ENCODE results near the gene VCP.

Gene VCP

GRCh38 chr9:35115680-35116538, 43.5 kb upstream of the VCP start, which contains the start of gene ATOSB (continued):
- TF ChIP-seq ZXDB (tag by site-specific recombination; IDR thresholded peaks at IDR 0.05) (peak; percentile 22; the same call in 1 of the 2 replicates), ZNF548 (tag by site-specific recombination; IDR thresholded peaks at IDR 0.05) (no peak), ZBTB48 (tag by site-specific recombination; IDR thresholded peaks at IDR 0.05) (peak; percentile 69), EGR2 (tag by site-specific recombination; IDR thresholded peaks at IDR 0.05; ENCODE audit: low read depth) (peak; percentile 76), KLF16 (tag by site-specific recombination; IDR thresholded peaks at IDR 0.05) (0 out of 2 replicates have a peak, but pooled peaks have one; percentile 45), ZBTB7A (tag by site-specific recombination; IDR thresholded peaks at IDR 0.05; ENCODE audit: low read depth) (0 out of 2 replicates have a peak, but pooled peaks have one; percentile 12), ZNF645 (tag by site-specific recombination; IDR thresholded peaks at IDR 0.05) (no peak), ZIC2 (tag by site-specific recombination; IDR thresholded peaks at IDR 0.05) (no peak), GLIS2 (tag by site-specific recombination; IDR thresholded peaks at IDR 0.05) (peak; percentile 89), OVOL3 (tag by site-specific recombination; IDR thresholded peaks at IDR 0.05) (no peak), SP2 (tag by site-specific recombination; IDR thresholded peaks at IDR 0.05) (peak; percentile 91), BCL11A (tag by site-specific recombination; IDR thresholded peaks at IDR 0.05; ENCODE audit: low read depth) (no peak), ZNF24 (tag by site-specific recombination; IDR thresholded peaks at IDR 0.05) (no peak), ZNF114 (tag by site-specific recombination; IDR thresholded peaks at IDR 0.05) (no peak), ZEB2 (tag by site-specific recombination; IDR thresholded peaks at IDR 0.05) (peak; percentile 50; the same call in 1 of the 2 replicates), ZBTB17 (tag by site-specific recombination; IDR thresholded peaks at IDR 0.05) (peak; percentile 81), ZNF654 (tag by site-specific recombination; IDR thresholded peaks at IDR 0.05; ENCODE audit: low read depth) (no peak), ZNF571 (tag by site-specific recombination; IDR thresholded peaks at IDR 0.05) (no peak), IKZF3 (tag by site-specific recombination; IDR thresholded peaks at IDR 0.05) (peak; percentile 83), ZBTB6 (tag by site-specific recombination; IDR thresholded peaks at IDR 0.05) (peak; percentile 88), ZNF223 (tag by site-specific recombination; IDR thresholded peaks at IDR 0.05) (no peak), ZNF16 (tag by site-specific recombination; IDR thresholded peaks at IDR 0.05; ENCODE audit: low read depth) (no peak), ZNF133 (tag by site-specific recombination; IDR thresholded peaks at IDR 0.05) (no peak), ZNF677 (tag by site-specific recombination; IDR thresholded peaks at IDR 0.05) (no peak), KLF9 (tag by site-specific recombination; IDR thresholded peaks at IDR 0.05; ENCODE audit: low read depth) (peak; percentile 91)
- TF ChIP-seq, protein P1, sequence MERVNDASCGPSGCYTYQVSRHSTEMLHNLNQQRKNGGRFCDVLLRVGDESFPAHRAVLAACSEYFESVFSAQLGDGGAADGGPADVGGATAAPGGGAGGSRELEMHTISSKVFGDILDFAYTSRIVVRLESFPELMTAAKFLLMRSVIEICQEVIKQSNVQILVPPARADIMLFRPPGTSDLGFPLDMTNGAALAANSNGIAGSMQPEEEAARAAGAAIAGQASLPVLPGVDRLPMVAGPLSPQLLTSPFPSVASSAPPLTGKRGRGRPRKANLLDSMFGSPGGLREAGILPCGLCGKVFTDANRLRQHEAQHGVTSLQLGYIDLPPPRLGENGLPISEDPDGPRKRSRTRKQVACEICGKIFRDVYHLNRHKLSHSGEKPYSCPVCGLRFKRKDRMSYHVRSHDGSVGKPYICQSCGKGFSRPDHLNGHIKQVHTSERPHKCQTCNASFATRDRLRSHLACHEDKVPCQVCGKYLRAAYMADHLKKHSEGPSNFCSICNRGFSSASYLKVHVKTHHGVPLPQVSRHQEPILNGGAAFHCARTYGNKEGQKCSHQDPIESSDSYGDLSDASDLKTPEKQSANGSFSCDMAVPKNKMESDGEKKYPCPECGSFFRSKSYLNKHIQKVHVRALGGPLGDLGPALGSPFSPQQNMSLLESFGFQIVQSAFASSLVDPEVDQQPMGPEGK (tag by site-specific recombination; IDR thresholded peaks at IDR 0.05), result 0 out of 2 replicates have a peak, but pooled peaks have one; percentile 61
- TF ChIP-seq, protein P2, sequence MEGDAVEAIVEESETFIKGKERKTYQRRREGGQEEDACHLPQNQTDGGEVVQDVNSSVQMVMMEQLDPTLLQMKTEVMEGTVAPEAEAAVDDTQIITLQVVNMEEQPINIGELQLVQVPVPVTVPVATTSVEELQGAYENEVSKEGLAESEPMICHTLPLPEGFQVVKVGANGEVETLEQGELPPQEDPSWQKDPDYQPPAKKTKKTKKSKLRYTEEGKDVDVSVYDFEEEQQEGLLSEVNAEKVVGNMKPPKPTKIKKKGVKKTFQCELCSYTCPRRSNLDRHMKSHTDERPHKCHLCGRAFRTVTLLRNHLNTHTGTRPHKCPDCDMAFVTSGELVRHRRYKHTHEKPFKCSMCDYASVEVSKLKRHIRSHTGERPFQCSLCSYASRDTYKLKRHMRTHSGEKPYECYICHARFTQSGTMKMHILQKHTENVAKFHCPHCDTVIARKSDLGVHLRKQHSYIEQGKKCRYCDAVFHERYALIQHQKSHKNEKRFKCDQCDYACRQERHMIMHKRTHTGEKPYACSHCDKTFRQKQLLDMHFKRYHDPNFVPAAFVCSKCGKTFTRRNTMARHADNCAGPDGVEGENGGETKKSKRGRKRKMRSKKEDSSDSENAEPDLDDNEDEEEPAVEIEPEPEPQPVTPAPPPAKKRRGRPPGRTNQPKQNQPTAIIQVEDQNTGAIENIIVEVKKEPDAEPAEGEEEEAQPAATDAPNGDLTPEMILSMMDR (tag by site-specific recombination; IDR thresholded peaks at IDR 0.05), result no peak
- TF ChIP-seq, protein P3, sequence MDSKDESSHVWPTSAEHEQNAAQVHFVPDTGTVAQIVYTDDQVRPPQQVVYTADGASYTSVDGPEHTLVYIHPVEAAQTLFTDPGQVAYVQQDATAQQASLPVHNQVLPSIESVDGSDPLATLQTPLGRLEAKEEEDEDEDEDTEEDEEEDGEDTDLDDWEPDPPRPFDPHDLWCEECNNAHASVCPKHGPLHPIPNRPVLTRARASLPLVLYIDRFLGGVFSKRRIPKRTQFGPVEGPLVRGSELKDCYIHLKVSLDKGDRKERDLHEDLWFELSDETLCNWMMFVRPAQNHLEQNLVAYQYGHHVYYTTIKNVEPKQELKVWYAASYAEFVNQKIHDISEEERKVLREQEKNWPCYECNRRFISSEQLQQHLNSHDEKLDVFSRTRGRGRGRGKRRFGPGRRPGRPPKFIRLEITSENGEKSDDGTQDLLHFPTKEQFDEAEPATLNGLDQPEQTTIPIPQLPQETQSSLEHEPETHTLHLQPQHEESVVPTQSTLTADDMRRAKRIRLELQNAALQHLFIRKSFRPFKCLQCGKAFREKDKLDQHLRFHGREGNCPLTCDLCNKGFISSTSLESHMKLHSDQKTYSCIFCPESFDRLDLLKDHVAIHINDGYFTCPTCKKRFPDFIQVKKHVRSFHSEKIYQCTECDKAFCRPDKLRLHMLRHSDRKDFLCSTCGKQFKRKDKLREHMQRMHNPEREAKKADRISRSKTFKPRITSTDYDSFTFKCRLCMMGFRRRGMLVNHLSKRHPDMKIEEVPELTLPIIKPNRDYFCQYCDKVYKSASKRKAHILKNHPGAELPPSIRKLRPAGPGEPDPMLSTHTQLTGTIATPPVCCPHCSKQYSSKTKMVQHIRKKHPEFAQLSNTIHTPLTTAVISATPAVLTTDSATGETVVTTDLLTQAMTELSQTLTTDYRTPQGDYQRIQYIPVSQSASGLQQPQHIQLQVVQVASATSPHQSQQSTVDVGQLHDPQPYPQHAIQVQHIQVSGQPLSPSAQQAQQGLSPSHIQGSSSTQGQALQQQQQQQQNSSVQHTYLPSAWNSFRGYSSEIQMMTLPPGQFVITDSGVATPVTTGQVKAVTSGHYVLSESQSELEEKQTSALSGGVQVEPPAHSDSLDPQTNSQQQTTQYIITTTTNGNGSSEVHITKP (tag by site-specific recombination; IDR thresholded peaks at IDR 0.05), result peak; percentile 70
- TF ChIP-seq, protein P4, sequence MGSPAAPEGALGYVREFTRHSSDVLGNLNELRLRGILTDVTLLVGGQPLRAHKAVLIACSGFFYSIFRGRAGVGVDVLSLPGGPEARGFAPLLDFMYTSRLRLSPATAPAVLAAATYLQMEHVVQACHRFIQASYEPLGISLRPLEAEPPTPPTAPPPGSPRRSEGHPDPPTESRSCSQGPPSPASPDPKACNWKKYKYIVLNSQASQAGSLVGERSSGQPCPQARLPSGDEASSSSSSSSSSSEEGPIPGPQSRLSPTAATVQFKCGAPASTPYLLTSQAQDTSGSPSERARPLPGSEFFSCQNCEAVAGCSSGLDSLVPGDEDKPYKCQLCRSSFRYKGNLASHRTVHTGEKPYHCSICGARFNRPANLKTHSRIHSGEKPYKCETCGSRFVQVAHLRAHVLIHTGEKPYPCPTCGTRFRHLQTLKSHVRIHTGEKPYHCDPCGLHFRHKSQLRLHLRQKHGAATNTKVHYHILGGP (tag by site-specific recombination; IDR thresholded peaks at IDR 0.05), result no peak
